Activated B cell treated with CpG ODN at 0.5 μM for 24 hours (primary cell): ENCODE results near the gene ATP1B1. TPM values are rescaled to one million over a fixed set of nuclear protein-coding genes. Genes with fewer than 3 reads are reported as not detected.
A peak's percentile ranks its signal among the peaks of the same experiment; 100 is the strongest.

ENCODE experiments used
- ATAC-seq: fragments of 200-7000 bp; cut with Tn5 transposase; one replicate; pipeline ENCODE4 v1.10.0; 2021; ENCODE audit warnings: low read depth, mild to moderate bottlenecking, moderate library complexity
- CTCF ChIA-PET: fragments of 350-600 bp; sonication (Branson Sonifier 250); formaldehyde crosslinking; loops from one replicate; lab custom pipeline; 2021; ENCODE audit warnings: antibody characterized with exemption; lab: Charles Lee
- POLR2A ChIA-PET: fragments of 350-600 bp; sonication (Branson Sonifier 250); formaldehyde crosslinking; loops from one replicate; lab custom pipeline; 2021; ENCODE audit warnings: antibody characterized with exemption; lab: Charles Lee
- DNase-seq: peaks from one replicate; pipeline ENCODE4 v3.0.0; 2022
- H3K27ac Mint-ChIP-seq: one replicate; pipeline ENCODE4 v1.8.0; 2020; ENCODE audit warnings: mixed read lengths
- H3K27me3 Mint-ChIP-seq: one replicate; pipeline ENCODE4 v1.8.0; 2021; ENCODE audit warnings: mixed read lengths
- H3K36me3 Mint-ChIP-seq: one replicate; pipeline ENCODE4 v1.8.0; 2021; ENCODE audit warnings: low read depth, mixed read lengths
- H3K4me1 Mint-ChIP-seq: one replicate; pipeline ENCODE4 v1.8.0; 2021; ENCODE audit warnings: mixed read lengths
- H3K4me3 Mint-ChIP-seq: one replicate; pipeline ENCODE4 v1.8.0; 2020; ENCODE audit warnings: mild to moderate bottlenecking, mixed read lengths
- H3K9me3 Mint-ChIP-seq: one replicate; pipeline ENCODE4 v1.8.0; 2020; ENCODE audit warnings: mixed read lengths
- intact Hi-C: fragments of 100-400 bp; cut with micrococcal nuclease; formaldehyde crosslinking; loops from one replicate; pipeline ENCODE4 v1.15.1; 2024
- total RNA-seq: library from RNA; stranded (reverse); gene quantifications from 2 replicates; pipeline ENCODE4 v1.2.3, GENCODE V29; 2022
- TF ChIP-seq, protein P1 (sequence below): fragments of 200-600 bp; IDR thresholded peaks from one replicate; pipeline ENCODE4 v1.8.0; 2022; ENCODE audit warnings: antibody characterized with exemption, mild to moderate bottlenecking

ATP1B1 gene
- total RNA-seq, 1 donor from 2014 or later: 1.6 TPM

DNA sequence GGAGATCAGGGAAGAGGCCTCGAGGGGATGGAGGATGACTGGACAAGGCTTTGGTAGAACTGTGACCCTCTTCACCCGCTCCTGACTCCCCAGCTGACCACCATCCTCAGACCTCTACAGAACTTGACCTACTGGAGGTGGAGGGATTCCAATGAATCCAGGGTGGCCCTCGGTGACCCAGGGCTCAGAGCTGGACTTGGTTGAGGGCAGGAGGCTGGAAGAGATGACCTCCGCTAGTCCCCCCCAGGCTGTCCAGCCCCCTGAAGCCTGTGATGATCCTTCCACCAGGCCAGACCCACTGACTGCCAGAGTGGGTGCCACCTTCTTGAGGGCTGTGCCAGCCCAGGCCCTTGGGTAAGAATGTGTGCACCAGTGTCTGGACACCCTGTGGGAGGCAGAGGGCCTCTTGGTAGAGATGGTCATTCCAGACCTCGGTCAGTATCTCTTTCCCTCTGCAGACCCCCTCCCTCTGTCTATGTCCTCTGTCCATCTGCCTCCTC is 44.9 kb downstream of the ATP1B1 start:
- Mint-ChIP-seq H3K27me3 (no peaks in the 10 kb centered on the region), H3K9me3 (no peaks in the 10 kb centered on the region), H3K36me3 (no peaks in the 10 kb centered on the region), H3K4me1 (no peaks in the 10 kb centered on the region), H3K27ac (no peak overlapping the region), H3K4me3 (no peak overlapping the region)
- ChIA-PET CTCF (no interaction called here), POLR2A (no interaction called here)
- intact Hi-C loops: no loop called here
- DNase-seq (no peak), ATAC-seq (no peak)
- TF ChIP-seq, protein P1, sequence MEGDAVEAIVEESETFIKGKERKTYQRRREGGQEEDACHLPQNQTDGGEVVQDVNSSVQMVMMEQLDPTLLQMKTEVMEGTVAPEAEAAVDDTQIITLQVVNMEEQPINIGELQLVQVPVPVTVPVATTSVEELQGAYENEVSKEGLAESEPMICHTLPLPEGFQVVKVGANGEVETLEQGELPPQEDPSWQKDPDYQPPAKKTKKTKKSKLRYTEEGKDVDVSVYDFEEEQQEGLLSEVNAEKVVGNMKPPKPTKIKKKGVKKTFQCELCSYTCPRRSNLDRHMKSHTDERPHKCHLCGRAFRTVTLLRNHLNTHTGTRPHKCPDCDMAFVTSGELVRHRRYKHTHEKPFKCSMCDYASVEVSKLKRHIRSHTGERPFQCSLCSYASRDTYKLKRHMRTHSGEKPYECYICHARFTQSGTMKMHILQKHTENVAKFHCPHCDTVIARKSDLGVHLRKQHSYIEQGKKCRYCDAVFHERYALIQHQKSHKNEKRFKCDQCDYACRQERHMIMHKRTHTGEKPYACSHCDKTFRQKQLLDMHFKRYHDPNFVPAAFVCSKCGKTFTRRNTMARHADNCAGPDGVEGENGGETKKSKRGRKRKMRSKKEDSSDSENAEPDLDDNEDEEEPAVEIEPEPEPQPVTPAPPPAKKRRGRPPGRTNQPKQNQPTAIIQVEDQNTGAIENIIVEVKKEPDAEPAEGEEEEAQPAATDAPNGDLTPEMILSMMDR: no peak

DNA sequence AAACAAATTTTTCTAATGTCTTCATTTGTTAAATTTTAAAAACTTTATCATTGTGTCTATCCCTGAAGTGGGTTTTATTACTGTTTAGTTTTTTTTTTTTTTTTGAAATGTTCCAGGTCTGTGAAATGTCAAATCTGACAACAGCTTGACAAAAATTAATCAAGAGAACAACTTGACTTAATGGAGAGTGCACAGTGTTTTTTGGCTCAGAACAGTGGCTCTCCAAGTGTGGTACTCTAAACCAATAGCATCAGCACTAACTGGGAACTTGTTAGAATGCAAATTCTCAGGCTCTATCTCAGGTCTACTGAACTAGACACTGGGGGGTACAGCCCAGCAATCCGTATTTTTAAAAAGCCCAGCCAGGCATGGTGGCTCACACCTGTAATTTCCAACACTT is 49.2 kb downstream of the ATP1B1 start:
- POLR2A ChIA-PET: no interaction called here
- Mint-ChIP-seq H3K4me1 (no peaks in the 10 kb centered on the region), H3K27ac (no peak overlapping the region), H3K27me3 (no peaks in the 10 kb centered on the region), H3K9me3 (no peaks in the 10 kb centered on the region), H3K4me3 (no peak overlapping the region), H3K36me3 (no peaks in the 10 kb centered on the region)
- CTCF ChIA-PET: no interaction called here
- intact Hi-C loops: no loop called here
- DNase-seq (no peak), ATAC-seq (no peak)
- TF ChIP-seq, protein P1: no peak

DNA sequence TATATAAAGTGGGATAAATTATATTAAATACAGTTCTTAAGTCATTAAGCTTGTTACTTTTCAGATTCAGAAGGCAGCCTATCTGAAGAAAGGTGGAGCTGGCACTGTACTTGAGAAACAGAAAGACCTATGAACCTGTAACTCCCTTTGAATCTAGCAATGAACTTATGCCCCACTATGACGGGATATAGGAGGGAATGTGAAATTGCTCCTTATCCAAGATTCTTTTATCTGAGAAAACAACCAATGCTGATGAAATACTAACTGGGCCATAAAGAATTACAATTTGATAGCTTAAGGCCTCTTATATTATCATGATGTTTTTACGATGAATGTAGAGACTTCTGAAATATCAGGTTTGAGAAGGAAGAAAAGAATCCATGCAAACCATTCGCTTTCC is 50.1 kb downstream of the ATP1B1 start:
- intact Hi-C loops: no loop called here
- no peak for ATAC-seq

DNA sequence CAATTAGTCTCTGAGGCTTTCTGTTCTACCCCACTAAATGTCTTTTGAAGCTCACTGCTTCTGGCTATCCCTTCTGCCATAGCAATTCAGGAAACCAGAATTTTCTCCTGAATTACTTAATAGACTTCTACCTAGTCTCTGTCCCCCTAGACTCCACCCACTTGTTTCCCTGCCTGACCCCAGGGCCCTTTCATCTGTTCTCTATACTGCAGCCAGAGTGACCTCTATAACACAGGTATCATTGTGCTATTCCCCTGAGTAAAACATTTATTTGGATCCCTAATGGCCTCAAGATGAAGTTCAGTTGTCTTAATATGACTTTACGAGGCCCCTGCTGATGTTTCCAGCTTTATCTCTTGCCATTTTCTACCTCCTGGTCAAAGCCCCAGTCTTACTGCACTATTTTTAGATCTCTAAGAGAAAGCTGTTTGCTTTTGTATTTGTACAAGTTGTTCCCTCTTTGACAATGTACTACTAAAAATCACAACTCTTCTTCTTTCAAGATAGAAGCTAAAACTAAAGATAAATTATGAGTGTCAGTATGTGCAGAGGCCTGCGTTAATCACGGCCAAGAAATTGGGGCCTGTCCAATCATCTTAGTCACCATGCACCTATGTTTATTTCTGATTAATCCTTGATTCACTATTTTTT is 54.5 kb downstream of the ATP1B1 start:
- POLR2A ChIA-PET: no interaction called here

More for the DNA sequence above, 50.1 kb downstream of the ATP1B1 start:
- no peaks in the 10 kb centered on the region for H3K36me3 Mint-ChIP-seq
- ChIA-PET POLR2A (no interaction called here), CTCF (no interaction called here)
- no peak overlapping the region for H3K27ac Mint-ChIP-seq
- no peak for DNase-seq
- H3K4me3 Mint-ChIP-seq: no peak overlapping the region
- TF ChIP-seq, protein P1: no peak
- H3K27me3 Mint-ChIP-seq: no peaks in the 10 kb centered on the region
- H3K9me3 Mint-ChIP-seq: no peaks in the 10 kb centered on the region
- no peaks in the 10 kb centered on the region for H3K4me1 Mint-ChIP-seq

DNA sequence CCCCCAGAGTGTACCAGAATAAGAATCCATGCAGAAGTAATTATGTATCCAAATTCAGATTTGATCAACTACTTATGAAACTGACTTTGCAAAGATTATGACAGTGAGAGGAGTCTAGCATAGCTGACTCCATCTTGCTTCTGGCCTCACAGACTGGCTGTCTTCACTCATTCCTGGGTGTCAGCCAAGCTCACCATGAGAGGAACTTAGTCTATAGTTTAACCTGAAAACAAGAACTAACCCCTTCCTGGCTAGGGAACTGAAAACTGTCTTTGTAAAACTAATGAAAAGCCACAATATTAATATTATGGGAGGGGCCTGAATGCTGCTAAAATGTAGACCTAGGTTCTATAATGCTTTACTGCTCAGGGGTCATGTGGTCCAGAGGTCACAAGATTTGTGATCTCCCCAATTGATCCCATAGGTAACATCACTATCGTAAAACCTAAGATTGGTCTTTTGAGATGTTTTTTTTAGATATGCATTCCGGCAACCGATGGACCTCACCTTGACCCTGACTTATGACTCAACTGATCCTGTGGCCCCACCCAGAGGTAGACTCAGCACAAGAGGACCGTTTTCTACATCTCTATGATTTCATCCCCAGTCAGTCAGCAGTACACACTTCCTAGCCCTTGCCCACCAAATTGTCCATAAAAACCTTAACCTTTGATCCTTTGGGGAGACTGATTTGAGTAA is 55.2 kb downstream of the ATP1B1 start:
- TF ChIP-seq, protein P1: no peak
- H3K4me3 Mint-ChIP-seq: no peak overlapping the region
- no peaks in the 10 kb centered on the region for H3K9me3 Mint-ChIP-seq
- ChIA-PET CTCF (no interaction called here), POLR2A (no interaction called here)
- intact Hi-C loops: no loop called here
- DNase-seq: no peak
- H3K4me1 Mint-ChIP-seq: peaks cover 4% of the 10 kb centered on the region
- no peak overlapping the region for H3K27ac Mint-ChIP-seq
- ATAC-seq: peak; percentile 64
- no peaks in the 10 kb centered on the region for H3K36me3 Mint-ChIP-seq
- H3K27me3 Mint-ChIP-seq: no peaks in the 10 kb centered on the region

More for the DNA sequence above, 54.5 kb downstream of the ATP1B1 start:
- Mint-ChIP-seq H3K36me3 (no peaks in the 10 kb centered on the region), H3K4me1 (peaks cover 4% of the 10 kb centered on the region), H3K4me3 (no peak overlapping the region), H3K27ac (no peak overlapping the region), H3K27me3 (no peaks in the 10 kb centered on the region), H3K9me3 (no peaks in the 10 kb centered on the region)
- intact Hi-C loops: no loop called here
- TF ChIP-seq, protein P1: no peak
- ATAC-seq (no peak), DNase-seq (no peak)
- CTCF ChIA-PET: no interaction called here
